ENCODE data around the gene AGPAT4. TPM values are rescaled to one million over a fixed set of nuclear protein-coding genes. Genes with fewer than 3 reads are reported as not detected.

AGPAT4 gene
- total RNA-seq, 1 donor from 2014 or later = 23.7 TPM

DNA sequence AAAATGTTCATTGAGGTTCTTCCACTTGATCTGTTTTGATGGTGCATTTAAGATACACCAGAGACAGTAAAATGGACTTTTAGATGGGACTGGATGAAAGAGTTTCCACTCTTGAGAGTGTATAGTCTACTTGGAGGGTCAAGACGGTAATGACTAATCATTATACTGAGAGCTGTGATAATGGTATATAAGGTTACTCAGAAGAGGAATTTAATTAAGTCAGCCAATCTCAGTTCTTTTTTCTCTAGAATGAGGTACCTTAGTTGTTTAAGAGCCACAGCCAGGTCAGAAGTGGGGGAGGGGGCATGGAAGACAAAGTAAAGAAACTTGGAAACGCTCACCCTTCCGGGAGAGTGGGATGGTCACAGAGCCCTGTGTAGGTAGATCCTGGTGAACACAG lies 158.4 kb downstream of the AGPAT4 start:
- no peak for DNase-seq (ENCODE audit: low spot score in 2 of 2, unreplicated experiment in 2 of 2)
- Mint-ChIP-seq H3K27me3 (ENCODE audit: low read depth) (no peaks in the 10 kb centered on the region), H3K4me3 (no peak overlapping the region), H3K27ac (no peak overlapping the region), H3K4me1 (no peaks in the 10 kb centered on the region), H3K9me3 (peaks cover 26% of the 10 kb centered on the region), H3K36me3 (peaks cover 84% of the 10 kb centered on the region)
- TF ChIP-seq, protein P1, sequence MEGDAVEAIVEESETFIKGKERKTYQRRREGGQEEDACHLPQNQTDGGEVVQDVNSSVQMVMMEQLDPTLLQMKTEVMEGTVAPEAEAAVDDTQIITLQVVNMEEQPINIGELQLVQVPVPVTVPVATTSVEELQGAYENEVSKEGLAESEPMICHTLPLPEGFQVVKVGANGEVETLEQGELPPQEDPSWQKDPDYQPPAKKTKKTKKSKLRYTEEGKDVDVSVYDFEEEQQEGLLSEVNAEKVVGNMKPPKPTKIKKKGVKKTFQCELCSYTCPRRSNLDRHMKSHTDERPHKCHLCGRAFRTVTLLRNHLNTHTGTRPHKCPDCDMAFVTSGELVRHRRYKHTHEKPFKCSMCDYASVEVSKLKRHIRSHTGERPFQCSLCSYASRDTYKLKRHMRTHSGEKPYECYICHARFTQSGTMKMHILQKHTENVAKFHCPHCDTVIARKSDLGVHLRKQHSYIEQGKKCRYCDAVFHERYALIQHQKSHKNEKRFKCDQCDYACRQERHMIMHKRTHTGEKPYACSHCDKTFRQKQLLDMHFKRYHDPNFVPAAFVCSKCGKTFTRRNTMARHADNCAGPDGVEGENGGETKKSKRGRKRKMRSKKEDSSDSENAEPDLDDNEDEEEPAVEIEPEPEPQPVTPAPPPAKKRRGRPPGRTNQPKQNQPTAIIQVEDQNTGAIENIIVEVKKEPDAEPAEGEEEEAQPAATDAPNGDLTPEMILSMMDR (IDR thresholded peaks at IDR 0.05; ENCODE audit: unreplicated experiment) = no peak

DNA sequence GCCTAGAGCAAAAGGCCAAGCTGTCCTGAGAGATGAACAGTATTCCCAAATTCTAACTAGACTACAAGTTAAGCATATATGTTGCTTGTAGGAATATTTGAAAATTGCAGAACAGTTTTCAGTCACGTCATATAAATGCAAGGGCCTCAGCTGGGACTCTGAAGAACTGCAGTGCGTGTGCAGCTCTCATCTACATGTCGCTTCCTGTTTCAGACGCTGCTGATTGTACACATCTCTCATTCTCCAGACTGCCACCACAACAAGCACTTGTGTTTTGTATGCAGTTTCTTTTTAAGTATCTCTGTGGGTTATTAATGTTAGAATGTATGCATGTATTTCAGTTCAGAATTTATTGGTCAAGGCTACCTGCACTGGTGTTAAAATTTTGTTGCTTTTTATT lies 162.6 kb downstream of the AGPAT4 start:
- no peaks in the 10 kb centered on the region for H3K9me3 Mint-ChIP-seq
- no peaks in the 10 kb centered on the region for H3K27me3 Mint-ChIP-seq (ENCODE audit: low read depth)
- no peak for DNase-seq (ENCODE audit: low spot score in 2 of 2, unreplicated experiment in 2 of 2)
- peaks cover 6% of the 10 kb centered on the region for H3K4me1 Mint-ChIP-seq
- H3K4me3 Mint-ChIP-seq = no peak overlapping the region
- no peak overlapping the region for H3K27ac Mint-ChIP-seq
- H3K36me3 Mint-ChIP-seq = peaks cover 78% of the 10 kb centered on the region
- TF ChIP-seq, protein P1 (IDR thresholded peaks at IDR 0.05; ENCODE audit: unreplicated experiment) = no peak

DNA sequence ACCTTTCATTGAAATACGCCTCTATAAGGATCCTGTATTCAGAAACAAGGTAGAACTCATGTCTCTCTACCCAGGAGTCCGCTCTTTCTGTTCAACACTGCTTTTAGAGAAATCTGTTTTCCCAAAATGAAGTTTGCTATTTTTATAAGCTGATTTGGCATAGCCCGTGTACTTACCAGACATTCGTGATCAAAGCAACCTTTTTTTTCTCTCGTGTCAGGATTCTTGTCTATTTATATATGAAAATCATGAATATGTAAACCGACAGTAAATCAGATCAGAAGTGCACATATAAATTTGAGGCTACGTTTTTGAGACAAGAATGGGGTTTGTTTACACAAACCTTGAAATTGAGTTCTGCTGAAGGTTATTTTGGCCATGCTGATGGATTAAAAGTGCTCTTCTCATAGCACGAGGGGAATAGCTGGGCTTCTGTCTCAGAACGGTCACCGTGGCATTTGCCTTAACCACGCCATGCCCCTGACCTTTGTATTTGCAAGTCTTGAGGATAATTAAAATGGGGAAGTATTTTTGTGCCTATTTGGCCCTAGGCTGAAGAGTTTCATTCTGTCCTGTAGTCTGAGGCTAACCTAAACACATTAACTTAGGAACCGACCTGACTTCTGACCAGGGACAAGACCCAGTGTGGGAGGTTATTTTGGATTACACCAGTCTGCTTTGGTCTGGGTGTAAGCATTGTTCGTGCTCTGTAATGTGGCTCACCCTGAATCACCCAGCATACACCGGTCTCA lies 163.7 kb downstream of the AGPAT4 start:
- no peak overlapping the region for H3K27ac Mint-ChIP-seq
- H3K4me3 Mint-ChIP-seq = no peak overlapping the region
- peaks cover 75% of the 10 kb centered on the region for H3K36me3 Mint-ChIP-seq
- H3K4me1 Mint-ChIP-seq = peaks cover 6% of the 10 kb centered on the region
- no peak for DNase-seq (ENCODE audit: low spot score in 2 of 2, unreplicated experiment in 2 of 2)
- H3K9me3 Mint-ChIP-seq = no peaks in the 10 kb centered on the region
- TF ChIP-seq, protein P1 (IDR thresholded peaks at IDR 0.05; ENCODE audit: unreplicated experiment) = no peak
- no peaks in the 10 kb centered on the region for H3K27me3 Mint-ChIP-seq (ENCODE audit: low read depth)

DNA sequence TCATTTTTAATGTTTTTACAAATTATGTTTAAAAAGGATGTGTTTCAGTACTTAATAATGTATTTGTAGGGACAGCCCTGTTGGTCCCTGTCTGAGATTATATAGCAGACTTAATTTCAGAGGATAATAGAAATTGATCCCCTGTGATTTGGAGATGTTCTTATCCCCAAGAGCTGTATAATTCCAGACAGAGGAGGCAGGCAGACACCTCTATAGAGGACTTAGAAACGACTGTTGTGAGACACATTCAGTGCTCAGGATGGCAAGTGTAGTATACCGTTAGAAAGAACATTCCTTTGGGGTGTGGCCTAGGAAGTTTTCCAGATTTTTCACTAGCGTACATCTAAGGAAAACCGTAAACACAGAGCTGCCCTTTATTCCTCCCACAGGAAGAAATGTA lies 164.5 kb downstream of the AGPAT4 start:
- DNase-seq (ENCODE audit: low spot score in 2 of 2, unreplicated experiment in 2 of 2) = no peak
- no peaks in the 10 kb centered on the region for H3K9me3 Mint-ChIP-seq
- TF ChIP-seq, protein P1 (IDR thresholded peaks at IDR 0.05; ENCODE audit: unreplicated experiment) = no peak
- peaks cover 72% of the 10 kb centered on the region for H3K36me3 Mint-ChIP-seq
- H3K4me3 Mint-ChIP-seq = no peak overlapping the region
- H3K4me1 Mint-ChIP-seq = peaks cover 8% of the 10 kb centered on the region
- no peaks in the 10 kb centered on the region for H3K27me3 Mint-ChIP-seq (ENCODE audit: low read depth)
- H3K27ac Mint-ChIP-seq = no peak overlapping the region

DNA sequence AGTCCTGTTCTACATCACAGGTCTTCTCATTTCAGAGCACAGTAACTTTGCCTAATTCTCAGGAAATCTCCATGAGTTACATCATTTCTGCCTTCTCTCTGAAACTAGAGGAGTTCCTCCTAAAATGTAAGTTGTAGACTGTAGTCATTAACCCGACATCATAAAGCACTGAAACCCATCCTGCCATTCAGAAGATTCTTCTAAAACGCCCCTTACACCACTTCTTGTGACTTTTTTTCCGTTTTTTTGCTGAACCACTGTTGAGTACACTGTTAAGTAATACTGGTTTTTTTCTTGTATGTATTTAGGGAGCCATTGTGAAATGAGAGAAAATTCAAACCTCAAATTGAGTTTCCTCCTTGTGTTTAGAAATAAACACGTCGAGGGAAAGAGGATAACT lies 164.9 kb downstream of the AGPAT4 start:
- H3K4me3 Mint-ChIP-seq = no peak overlapping the region
- H3K4me1 Mint-ChIP-seq = peaks cover 8% of the 10 kb centered on the region
- no peak overlapping the region for H3K27ac Mint-ChIP-seq
- peaks cover 71% of the 10 kb centered on the region for H3K36me3 Mint-ChIP-seq
- no peaks in the 10 kb centered on the region for H3K27me3 Mint-ChIP-seq (ENCODE audit: low read depth)
- no peak for DNase-seq (ENCODE audit: low spot score in 2 of 2, unreplicated experiment in 2 of 2)
- H3K9me3 Mint-ChIP-seq = no peaks in the 10 kb centered on the region
- TF ChIP-seq, protein P1 (IDR thresholded peaks at IDR 0.05; ENCODE audit: unreplicated experiment) = no peak
